Muscle of leg (tissue), 16 donors: Measurements from ENCODE around the gene TTLL5. TPM values are rescaled to one million over a fixed set of nuclear protein-coding genes. Genes with fewer than 3 reads are reported as not detected.

Experiments
- DNase-seq: peaks from one replicate; pipeline ENCODE4 v3.0.0; 2013
- H3K27ac ChIP-seq: one replicate; pipeline ENCODE4 v1.5.1; 2013; ENCODE audit warnings: mild to moderate bottlenecking, low read length, control low read depth
- H3K27me3 ChIP-seq: one replicate; pipeline ENCODE4 v1.6.1; 2013; ENCODE audit warnings: low read length; ENCODE audit not compliant: control insufficient read depth, insufficient read depth
- H3K36me3 ChIP-seq: one replicate; pipeline ENCODE4 v1.6.1; 2013; ENCODE audit warnings: low read length; ENCODE audit not compliant: control insufficient read depth, insufficient read depth
- H3K4me1 ChIP-seq: one replicate; pipeline ENCODE4 v1.6.1; 2013; ENCODE audit warnings: low read length; ENCODE audit not compliant: control insufficient read depth, insufficient read depth
- H3K4me3 ChIP-seq: one replicate; pipeline ENCODE4 v1.5.1; 2013; ENCODE audit warnings: low read length, control low read depth
- H3K9me3 ChIP-seq: replicated peaks from 2 replicates; pipeline ENCODE4 v1.6.1; 2013; ENCODE audit warnings: low read depth, low read length; ENCODE audit not compliant: control insufficient read depth
- WGBS: methylation state at CpG from one replicate; pipeline ENCODE4 v1.1.5; 2013; ENCODE audit warnings: missing lambda C conversion rate; ENCODE audit not compliant: insufficient coverage; 5-methylcytosine and 5-hydroxymethylcytosine counted together
- long read RNA-seq, 11 donors: transcript quantifications; one replicate each; lab custom pipeline, GENCODE V29; 2026
- polyA plus RNA-seq, 8 donors: library from polyadenylated mRNA; unstranded; fragments of 120-200 nt; gene quantifications; one replicate each; pipeline versions ENCODE4 v1.2.1 to v1.2.3, GENCODE V29; 2013; ENCODE audit warnings: inconsistent platforms in 1 of 8, low replicate concordance in 1 of 8; ENCODE audit not compliant: insufficient read length in 8 of 8, insufficient read depth in 1 of 8
- total RNA-seq: library from RNA; stranded (reverse); fragments of 120-200 nt; gene quantifications from one replicate; pipeline ENCODE4 v1.2.4, GENCODE V29; 2013

The TTLL5 gene, protein sequence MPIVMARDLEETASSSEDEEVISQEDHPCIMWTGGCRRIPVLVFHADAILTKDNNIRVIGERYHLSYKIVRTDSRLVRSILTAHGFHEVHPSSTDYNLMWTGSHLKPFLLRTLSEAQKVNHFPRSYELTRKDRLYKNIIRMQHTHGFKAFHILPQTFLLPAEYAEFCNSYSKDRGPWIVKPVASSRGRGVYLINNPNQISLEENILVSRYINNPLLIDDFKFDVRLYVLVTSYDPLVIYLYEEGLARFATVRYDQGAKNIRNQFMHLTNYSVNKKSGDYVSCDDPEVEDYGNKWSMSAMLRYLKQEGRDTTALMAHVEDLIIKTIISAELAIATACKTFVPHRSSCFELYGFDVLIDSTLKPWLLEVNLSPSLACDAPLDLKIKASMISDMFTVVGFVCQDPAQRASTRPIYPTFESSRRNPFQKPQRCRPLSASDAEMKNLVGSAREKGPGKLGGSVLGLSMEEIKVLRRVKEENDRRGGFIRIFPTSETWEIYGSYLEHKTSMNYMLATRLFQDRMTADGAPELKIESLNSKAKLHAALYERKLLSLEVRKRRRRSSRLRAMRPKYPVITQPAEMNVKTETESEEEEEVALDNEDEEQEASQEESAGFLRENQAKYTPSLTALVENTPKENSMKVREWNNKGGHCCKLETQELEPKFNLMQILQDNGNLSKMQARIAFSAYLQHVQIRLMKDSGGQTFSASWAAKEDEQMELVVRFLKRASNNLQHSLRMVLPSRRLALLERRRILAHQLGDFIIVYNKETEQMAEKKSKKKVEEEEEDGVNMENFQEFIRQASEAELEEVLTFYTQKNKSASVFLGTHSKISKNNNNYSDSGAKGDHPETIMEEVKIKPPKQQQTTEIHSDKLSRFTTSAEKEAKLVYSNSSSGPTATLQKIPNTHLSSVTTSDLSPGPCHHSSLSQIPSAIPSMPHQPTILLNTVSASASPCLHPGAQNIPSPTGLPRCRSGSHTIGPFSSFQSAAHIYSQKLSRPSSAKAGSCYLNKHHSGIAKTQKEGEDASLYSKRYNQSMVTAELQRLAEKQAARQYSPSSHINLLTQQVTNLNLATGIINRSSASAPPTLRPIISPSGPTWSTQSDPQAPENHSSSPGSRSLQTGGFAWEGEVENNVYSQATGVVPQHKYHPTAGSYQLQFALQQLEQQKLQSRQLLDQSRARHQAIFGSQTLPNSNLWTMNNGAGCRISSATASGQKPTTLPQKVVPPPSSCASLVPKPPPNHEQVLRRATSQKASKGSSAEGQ (N-terminal part only)
- total RNA-seq, result 14.1 TPM
- 10 to 100 TPM; 12.0 to 21.1 (median 15.9) TPM for polyA plus RNA-seq
- long read RNA-seq, donor 1, partial matches to known transcripts, result 0 of 1 reads
- long read RNA-seq, donor 1, other reads (novel, unspliced or antisense), result 0 of 1 reads
- long read RNA-seq, donor 2, result 0 reads
- long read RNA-seq, donor 3, partial matches to known transcripts, result 0 of 1 reads
- long read RNA-seq, donor 3, other reads (novel, unspliced or antisense), result 0 of 1 reads
- long read RNA-seq, donor 4, result 0 reads
- long read RNA-seq, donor 5, partial matches to known transcripts, result 0 of 1 reads
- long read RNA-seq, donor 5, other reads (novel, unspliced or antisense), result 0 of 1 reads
- long read RNA-seq, donor 6, partial matches to known transcripts, result 5 of 5 reads
- long read RNA-seq, donor 6, other reads (novel, unspliced or antisense), result 0 of 5 reads
- long read RNA-seq, donor 7, partial matches to known transcripts, result 0 of 27 reads
- long read RNA-seq, donor 7, other reads (novel, unspliced or antisense), result 27 of 27 reads
- long read RNA-seq, donor 8, result 0 reads
- long read RNA-seq, donor 9, result 0 reads
- long read RNA-seq, donor 10, result 0 reads
- long read RNA-seq, donor 11, result 0 reads

DNA sequence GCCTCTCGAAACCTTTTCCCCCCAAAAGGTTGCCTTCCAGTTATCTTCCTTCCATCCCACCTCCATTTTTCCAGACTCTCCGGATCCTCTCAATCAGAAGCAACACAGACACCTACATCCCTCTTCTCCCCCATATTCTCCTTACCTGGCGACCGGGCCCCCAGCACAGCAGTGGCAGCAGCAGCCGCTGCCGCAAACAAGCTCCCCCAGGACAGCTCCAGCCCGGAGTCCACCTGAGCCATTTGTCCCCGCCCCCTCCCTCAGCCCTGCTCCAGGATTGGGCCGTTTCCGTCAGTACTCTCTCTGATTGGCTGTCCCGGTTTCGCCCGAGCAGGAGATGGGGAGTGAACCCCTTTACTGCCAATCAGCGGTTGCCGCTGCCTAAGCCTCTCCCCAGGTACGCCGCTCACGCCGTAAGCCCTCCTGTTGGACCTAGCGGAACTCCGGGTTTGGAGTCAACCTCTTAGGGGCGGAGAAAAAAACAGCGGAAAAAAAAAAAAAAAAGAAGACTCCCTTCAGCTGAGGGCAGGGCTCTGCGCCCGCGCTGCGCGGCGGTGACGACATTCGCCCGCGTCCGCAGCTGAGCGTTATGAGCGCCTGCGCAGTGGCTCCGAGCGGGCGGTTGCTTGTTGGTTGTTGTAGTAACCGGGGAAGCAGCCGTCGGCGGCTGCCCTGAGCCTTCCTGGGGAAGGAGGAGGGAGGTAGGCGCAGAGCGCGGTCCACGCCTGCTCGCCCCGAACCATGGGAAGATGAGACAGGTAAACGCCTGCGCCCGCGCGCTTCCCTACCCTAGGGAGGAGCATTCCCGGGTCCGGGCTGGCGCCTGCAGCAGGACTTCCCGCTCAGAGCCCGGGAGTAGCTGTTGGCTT lies at the start of gene TTLL5, which contains the start of gene ERG28:
Gene TTLL5 (plus strand): TSS at position 617 of the 869 bp plus-strand sequence. CDS start 1,904 bp downstream, outside the sequence.
Gene ERG28 (minus strand): TSS at position 247 of the 869 bp plus-strand sequence. CDS start 3,374 bp downstream, outside the sequence.
- Histone ChIP-seq H3K4me3 (peak within 1 kb of the TSS; percentile 89), H3K27me3 (no peaks in the 10 kb centered on the region), H3K9me3 (no peaks in the 10 kb centered on the region), H3K4me1 (peaks cover 9% of the 10 kb centered on the region), H3K36me3 (no peaks in the 10 kb centered on the region), H3K27ac (peak within 1 kb of the TSS; percentile 91)
- DNase-seq, result peak; percentile 99
- WGBS, result under 1% methylated on average over 47 of the region's 60 CpGs

DNA sequence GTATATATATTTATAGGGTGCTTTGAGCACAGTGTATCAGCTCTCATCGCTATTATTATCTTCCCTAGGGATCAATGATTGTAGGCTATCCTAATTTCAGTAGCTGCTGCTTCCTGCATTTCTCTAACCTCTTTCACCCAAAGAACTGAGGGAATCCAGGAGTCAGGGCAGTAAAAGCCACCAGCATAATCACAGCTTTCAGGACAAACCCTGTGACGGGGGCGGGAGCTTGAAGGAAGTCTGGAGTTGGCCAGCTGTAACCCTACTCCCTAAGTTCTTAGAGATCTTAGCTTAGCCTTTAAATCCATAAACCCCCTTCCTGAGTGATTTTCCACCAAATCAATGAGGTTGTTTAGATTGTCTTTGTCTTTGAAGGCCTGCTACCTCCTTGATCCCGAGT lies 48.9 kb upstream of the TTLL5 start:
- peaks cover 7% of the 10 kb centered on the region for H3K27me3 ChIP-seq
- no peak overlapping the region for H3K27ac ChIP-seq
- no peak overlapping the region for H3K4me3 ChIP-seq
- H3K36me3 ChIP-seq, result no peaks in the 10 kb centered on the region
- DNase-seq, result no peak
- no peaks in the 10 kb centered on the region for H3K9me3 ChIP-seq
- WGBS, result 0% methylated on average over 1 of the region's 4 CpGs
- H3K4me1 ChIP-seq, result peaks cover 4% of the 10 kb centered on the region

DNA sequence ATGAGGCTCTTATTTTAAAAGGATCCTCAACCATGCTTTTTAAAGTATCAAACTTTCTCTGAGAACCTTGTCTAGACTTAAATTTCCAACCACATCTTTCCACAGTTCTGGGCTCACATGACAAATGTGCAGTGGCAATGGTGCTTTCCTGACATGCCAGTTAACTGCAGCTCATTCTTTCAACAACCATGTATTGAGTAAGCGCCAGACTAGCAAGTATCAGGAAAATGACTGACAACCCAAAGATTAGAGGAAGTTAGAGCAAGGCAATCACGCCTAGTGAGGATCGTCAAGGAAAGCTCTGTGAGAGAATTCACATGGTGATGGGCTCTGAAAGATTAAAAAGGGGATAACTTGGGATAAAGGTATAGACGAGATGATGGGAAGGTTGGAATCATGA lies 46.9 kb upstream of the TTLL5 start:
- H3K4me3 ChIP-seq, result no peak overlapping the region
- no peak overlapping the region for H3K27ac ChIP-seq
- DNase-seq, result peak; percentile 22
- H3K36me3 ChIP-seq, result no peaks in the 10 kb centered on the region
- 58% methylated on average over 4 of the region's 4 CpGs for WGBS
- H3K4me1 ChIP-seq, result peaks cover 4% of the 10 kb centered on the region
- H3K9me3 ChIP-seq, result no peaks in the 10 kb centered on the region
- peaks cover 2% of the 10 kb centered on the region for H3K27me3 ChIP-seq

DNA sequence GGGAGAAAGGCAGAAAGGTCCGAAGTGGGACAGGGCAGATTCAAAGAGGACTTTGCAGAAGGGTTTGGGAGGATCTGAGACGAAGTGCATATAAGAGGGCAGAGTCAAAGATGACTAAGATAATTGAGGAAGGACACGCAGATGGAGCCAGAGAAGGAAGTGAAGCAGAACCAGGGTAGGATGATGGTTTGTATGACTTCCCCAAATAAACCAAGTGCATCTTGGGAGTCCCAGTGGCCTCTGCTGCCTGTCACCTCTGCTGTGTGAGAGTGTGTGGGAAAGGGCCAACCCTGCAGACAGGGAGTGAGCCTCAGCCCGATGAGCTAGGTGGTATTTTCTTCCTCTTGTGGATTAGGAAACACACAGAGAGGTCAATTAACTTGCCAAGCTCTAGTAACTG lies 45.8 kb upstream of the TTLL5 start:
- peak overlapping the region; percentile 62 for H3K27ac ChIP-seq
- H3K36me3 ChIP-seq, result no peaks in the 10 kb centered on the region
- 79% methylated on average over 3 of the region's 4 CpGs for WGBS
- no peaks in the 10 kb centered on the region for H3K9me3 ChIP-seq
- H3K4me3 ChIP-seq, result no peak overlapping the region
- peaks cover 9% of the 10 kb centered on the region for H3K4me1 ChIP-seq
- H3K27me3 ChIP-seq, result peaks cover 2% of the 10 kb centered on the region
- DNase-seq, result peak; percentile 67

DNA sequence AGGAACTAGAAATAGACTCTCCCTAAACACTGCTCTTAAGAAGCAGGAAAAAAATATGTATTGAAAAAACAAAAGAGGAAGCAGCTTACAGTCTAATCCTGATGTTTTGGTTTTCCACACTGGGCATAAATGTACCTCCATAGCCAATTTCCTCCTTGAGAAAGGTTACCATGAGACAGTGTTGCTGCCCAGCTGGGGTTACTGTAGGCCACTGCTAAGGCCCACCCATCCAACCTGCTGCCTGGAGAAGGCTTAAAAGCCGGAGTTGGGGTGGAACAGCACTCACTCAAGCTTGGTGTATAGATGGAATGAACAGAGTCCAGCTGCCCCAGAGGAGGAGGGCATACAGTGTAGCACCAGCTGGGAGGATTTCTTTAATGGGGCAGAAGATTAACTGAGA lies 41.5 kb upstream of the TTLL5 start:
- Histone ChIP-seq H3K27ac (no peak overlapping the region), H3K4me3 (no peak overlapping the region), H3K36me3 (peaks cover 2% of the 10 kb centered on the region), H3K4me1 (peaks cover 5% of the 10 kb centered on the region), H3K9me3 (no peaks in the 10 kb centered on the region), H3K27me3 (no peaks in the 10 kb centered on the region)
- DNase-seq, result no peak
- 71% methylated on average over 1 of the region's 1 CpG for WGBS

DNA sequence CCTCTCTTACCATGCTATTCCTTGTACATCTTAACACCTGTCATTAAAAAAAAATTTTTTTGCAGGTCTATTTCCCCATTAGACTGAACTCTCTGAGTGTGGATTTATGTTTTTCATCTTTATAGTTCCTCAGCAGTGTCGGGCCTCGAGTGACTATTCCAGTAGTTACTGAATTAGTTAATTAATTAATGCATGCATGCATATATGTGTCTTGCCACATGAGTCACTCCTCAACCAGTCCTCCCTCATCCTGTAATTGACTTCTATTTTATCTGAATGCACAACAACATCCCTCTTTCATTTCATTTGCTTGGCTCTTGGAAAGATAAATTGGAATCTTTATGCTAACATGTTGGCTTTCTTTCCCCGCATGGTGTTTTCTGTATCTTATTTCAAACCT lies 36.0 kb upstream of the TTLL5 start:
- Histone ChIP-seq H3K27me3 (no peaks in the 10 kb centered on the region), H3K9me3 (no peaks in the 10 kb centered on the region), H3K4me1 (peaks cover 1% of the 10 kb centered on the region), H3K27ac (no peak overlapping the region), H3K36me3 (peaks cover 2% of the 10 kb centered on the region), H3K4me3 (no peak overlapping the region)
- WGBS, result no CpG with 5 or more reads among the region's 3 CpGs
- no peak for DNase-seq

DNA sequence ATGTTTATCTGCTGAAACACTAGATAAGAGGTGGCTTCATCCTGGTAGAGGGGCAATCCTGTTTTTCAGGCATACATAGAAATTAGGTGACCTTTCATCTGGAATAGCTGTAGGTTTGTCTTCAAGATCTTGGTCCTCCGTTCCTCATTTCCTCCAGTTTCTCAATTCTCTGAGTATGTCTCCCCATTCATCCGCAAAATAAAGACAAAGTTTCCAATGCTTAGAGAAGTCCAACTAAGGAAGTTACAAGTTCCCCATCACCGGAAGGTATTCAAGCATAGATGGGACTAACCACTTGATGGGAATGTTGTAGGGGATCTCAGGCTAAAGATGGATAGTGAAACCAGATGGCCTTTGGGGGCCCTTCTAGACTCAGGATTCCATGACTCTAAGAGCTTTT lies 34.6 kb upstream of the TTLL5 start:
- Histone ChIP-seq H3K27ac (no peak overlapping the region), H3K27me3 (no peaks in the 10 kb centered on the region), H3K4me1 (peaks cover 7% of the 10 kb centered on the region), H3K36me3 (peaks cover 2% of the 10 kb centered on the region), H3K9me3 (no peaks in the 10 kb centered on the region), H3K4me3 (no peak overlapping the region)
- WGBS, result 100% methylated on average over 1 of the region's 3 CpGs
- no peak for DNase-seq

DNA sequence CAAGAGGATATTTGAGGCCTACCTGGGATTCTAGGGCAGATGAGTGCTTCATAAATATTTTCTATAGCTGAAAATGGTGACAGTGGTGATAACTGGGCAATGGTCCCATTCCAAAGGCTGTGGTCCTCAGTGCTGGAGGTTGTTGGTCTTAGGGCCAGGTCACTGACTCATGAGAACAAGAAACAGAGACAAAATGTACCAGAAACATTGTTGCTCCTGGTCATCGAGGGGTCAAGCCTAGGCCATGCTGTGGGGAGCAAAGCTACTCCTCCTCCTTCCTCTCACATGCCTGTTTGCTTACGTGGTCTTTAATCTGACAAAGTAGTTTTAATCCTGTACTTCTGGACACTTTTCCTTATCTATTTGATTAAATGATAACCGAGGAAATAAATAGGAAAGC lies 34.2 kb upstream of the TTLL5 start:
- WGBS, result no CpG with 5 or more reads among the region's 3 CpGs
- no peak overlapping the region for H3K4me3 ChIP-seq
- H3K27me3 ChIP-seq, result no peaks in the 10 kb centered on the region
- no peaks in the 10 kb centered on the region for H3K9me3 ChIP-seq
- no peak overlapping the region for H3K27ac ChIP-seq
- peaks cover 2% of the 10 kb centered on the region for H3K36me3 ChIP-seq
- peaks cover 12% of the 10 kb centered on the region for H3K4me1 ChIP-seq
- DNase-seq, result no peak
